CD4-positive, alpha-beta T cell treated with Interleukin-6 at 100 ng/mL for 8 hours (primary cell): ENCODE data around the gene TAL1.
"Not testable (repeated sequence)": the region's sequence is repeated elsewhere in the genome, so short reads cannot be mapped to it uniquely, and the experiment has no call there.

ENCODE experiments used
- DNase-seq: peaks from one replicate; pipeline ENCODE4 v3.0.0-alpha.2; 2020; ENCODE audit warnings: mixed read lengths, low spot score

TAL1 gene

DNA sequence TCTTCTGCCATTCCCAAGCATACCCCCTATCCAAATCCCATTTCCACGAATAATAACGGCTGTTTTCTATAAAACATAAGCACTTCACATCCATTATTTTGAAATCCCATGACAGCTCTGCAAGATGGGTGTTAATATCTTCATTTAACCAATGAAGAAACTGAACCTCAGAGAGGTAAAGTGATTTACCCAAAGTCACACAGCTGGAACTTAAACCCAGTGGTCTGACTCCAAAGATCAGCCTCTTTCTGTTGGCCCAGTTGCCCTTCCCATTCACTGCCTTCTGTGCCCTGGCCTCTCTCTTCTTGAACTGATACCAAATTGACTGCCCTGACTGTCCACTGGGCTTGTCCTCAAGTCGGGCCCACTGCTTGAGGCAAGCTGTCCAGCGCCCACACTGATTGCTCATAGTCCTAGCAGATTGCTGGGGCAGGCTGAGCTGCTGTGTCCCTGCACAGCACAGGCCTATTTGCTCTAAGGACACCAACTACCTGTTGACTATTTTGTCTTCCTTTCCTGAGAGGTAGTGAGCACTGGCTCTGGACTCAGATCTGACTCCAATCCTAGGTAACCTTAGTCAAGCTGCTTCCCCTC lies 19.3 kb downstream of the TAL1 start:
- DNase-seq: no peak

DNA sequence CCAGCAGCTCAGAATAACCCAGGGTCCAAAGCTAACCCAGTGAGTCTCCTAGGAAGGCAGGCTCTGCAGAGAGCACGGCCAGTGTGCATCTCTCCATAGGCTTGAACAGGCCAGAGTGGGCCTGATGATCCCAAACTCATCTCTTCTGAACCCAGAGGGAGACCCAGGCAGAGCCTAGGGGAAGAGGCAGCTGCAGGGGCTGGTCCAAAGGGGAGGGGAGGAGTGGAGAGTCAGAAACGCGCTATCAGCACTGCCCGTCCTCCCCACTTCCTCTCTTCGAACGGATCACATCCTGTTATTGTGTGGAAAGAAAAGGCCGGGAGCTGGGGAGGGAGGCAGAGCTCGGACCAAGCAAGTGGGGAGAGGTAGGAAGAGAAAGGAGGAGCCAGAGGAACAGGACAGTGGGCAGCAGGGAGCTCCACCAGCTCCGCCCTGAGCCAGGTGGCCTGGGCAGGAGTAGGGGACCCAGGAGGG lies 20.2 kb downstream of the TAL1 start:
- DNase-seq: no peak

- DNase-seq: no peak
Measured at GRCh38 chr1:47210666-47211065, 21.4 kb downstream of the TAL1 start.

DNA sequence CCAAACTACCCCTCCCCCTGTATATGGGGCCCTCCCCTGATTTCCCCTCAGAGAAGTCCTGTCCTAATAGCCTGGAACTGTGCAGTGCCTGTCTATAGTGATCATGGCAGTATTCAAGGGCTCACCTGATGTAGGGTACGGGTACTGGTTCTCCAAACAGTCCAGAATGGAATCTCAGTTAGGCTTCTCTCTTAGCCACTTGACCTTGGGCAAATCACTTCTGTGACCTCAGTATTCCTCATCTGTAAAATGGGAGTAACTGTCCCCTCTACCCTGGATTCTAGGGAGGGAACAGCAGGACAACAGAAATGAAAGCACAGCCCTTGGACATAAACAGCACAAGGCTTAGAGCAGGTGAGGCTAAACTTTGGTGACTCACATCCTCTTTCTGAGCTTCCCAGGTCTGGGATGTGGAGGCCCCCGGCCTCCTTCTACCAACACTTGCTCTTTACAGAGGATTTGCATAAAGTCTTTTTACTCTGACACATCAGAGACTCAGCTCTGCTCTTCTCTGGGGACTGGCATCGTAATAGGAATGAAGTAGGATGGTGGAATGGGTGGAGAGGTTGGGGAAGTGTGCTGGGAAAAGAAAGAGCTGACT lies 22.2 kb downstream of the TAL1 start:
- no peak for DNase-seq

DNA sequence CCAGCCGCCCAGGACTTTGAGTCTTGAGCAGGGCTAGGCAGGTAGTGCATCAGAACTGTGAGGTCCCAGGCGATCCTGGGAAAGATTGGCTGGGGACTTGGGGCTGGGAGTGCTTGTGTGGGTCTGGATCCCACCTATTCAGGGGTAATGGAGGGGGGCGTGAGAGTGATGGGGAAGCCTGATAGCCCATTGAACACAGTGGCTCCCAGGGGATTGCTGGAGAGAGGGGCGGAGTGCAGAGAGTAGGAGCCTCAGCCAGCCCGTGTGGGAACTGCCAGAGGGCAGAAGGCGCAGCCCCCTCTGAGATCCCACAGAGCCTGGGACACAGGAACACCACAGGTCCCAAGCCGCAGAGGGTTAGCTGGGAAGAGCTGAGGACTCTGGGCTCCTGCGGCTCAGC lies 22.9 kb downstream of the TAL1 start:
- DNase-seq: no peak

DNA sequence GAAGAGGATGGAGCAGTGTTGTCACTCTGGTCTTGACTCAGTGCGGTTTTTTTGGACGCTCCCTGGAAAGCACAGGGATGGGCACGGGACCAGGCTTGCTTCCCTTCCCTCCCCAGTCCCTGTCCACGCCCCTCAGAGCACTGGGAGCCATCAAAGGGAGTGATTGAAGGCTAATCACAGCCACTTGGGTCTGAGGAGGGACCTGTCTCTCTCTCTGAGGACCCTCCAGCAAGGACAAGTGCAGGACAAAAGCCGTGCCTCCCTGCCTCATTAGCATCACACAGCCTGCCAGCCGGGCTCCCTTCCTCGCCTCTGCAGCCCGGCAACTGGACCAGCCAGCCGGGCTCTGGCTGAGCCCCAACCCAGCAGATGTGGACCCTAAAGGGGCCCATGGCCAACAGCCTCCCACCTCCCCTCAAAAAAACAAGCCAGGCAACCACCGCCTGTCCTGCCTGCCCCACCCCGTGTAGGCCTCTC lies 23.6 kb downstream of the TAL1 start:
- no peak for DNase-seq

GRCh38 chr1:47207803-47208373 lies 24.1 kb downstream of the TAL1 start:
- DNase-seq: no peak

GRCh38 chr1:47205918-47206317 lies 26.1 kb downstream of the TAL1 start:
- no peak for DNase-seq

GRCh38 chr1:47203504-47203903 lies 28.5 kb downstream of the TAL1 start:
- DNase-seq: not testable (repeated sequence)

DNA sequence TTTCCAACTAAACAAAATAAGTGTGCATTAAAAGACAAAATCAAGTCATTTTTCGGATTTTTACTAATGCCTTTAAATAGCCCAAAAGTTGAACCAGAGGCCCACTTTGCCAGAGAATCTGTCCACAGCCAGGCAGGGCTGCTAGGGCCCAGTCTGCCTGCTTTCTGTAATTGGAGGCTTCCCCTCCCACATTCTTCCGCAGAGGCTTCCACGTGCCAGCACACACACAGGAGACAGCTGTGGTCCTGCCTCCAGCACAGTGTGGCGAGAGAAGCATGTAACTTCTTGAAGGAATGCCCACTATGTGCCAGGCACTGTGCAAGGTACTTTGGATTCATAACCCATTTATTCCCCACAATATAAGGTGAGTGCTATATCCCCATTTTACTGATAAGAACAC lies 30.8 kb downstream of the TAL1 start:
- DNase-seq: no peak

DNA sequence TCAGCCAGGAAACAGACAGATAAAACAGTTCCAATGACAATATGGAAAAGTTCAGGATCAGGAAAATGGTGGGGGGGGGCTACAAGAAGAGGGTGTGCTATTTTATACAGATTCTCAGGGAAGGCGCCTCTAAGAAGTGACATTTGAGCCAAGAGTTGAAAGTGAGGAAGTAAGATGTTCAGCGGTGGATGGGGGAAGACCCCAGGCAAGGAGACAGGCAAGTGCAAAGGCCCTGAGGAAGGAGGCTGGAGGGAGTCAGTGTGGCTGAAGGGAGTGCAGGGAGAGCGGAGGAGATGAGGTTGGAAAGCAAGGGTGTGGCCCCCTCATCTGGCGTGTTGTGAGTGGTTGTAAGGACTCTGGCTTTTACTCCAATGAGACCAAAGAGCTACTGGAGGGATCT lies 33.8 kb downstream of the TAL1 start:
- no peak for DNase-seq

- no peak for DNase-seq
Measured at GRCh38 chr1:47196622-47197021, 35.4 kb downstream of the TAL1 start.

GRCh38 chr1:47195981-47196380 lies 36.0 kb downstream of the TAL1 start:
- not testable (repeated sequence) for DNase-seq

- no peak for DNase-seq
Measured at GRCh38 chr1:47194311-47194710, 37.7 kb downstream of the TAL1 start.

- not testable (repeated sequence) for DNase-seq
Measured at GRCh38 chr1:47193496-47193895, 38.5 kb downstream of the TAL1 start.

DNA sequence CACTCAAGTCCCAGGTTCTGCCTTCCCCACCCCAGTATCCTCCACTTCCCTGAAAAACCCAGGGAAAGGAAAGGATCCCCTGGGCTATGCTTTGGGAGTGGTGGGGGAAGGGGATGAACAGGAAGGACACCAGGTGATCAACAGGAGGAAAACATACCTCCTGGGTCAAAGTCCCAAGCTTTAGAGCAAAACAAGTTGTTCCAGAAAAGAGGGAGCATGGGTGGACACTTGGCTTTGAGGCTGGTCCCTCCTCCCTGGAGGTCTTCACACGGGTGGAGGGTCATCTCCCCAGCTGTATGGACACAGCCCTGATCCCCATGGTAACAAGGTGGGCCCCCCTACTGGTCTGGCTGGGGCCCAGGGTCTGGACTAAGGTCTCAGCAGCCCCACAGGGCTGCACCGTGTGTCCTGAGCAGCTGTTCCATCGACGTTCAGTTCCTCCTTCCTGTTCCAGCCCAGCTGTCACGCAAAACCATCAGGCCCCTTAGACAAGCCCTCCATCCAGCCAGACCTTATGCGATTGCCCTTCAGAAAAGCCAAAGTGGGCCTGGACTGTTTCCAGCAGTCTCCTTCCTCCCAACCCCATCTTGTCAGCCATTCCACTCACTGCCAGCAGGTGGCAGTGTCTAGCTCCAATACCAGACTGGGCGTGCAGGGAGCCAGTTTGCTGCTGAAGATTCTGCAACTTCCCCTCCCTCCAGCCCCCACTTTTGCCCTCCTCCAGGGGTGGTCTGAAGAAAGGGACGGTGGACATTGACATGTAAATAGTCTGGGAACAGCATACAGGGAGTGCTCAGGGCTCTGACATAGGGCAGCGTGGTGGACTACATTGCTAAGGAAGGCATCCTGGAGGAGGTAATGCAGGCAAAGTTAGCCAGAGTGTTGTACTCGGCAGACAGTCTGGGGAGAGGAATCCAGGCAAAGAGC lies 39.3 kb downstream of the TAL1 start:
- peak; percentile 61 for DNase-seq

DNA sequence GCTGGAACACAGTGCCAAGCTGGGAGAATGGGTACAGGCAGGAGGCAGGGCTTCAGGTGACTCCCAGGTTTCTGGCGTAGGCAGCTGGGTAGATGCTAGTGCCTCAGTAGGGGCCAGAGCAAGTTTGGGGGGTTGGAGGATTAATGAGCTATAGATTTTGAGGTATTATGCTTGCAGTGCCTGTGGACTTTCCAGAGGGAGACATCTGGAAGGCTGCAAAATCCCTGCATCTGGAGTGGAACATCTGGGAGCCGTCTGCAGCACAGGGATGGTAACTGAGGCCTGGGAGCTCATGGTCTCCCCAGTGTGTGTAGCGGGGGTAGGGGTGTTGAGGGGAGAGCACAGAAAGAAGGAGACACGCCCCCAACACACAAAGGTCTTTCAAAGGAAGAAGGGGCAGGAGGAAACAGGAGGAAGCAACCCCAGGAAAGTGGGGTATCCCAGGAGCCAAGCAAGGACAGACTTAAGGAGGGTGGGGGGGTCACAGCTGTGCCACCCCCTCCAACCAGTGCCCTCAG lies 40.0 kb downstream of the TAL1 start:
- no peak for DNase-seq

DNA sequence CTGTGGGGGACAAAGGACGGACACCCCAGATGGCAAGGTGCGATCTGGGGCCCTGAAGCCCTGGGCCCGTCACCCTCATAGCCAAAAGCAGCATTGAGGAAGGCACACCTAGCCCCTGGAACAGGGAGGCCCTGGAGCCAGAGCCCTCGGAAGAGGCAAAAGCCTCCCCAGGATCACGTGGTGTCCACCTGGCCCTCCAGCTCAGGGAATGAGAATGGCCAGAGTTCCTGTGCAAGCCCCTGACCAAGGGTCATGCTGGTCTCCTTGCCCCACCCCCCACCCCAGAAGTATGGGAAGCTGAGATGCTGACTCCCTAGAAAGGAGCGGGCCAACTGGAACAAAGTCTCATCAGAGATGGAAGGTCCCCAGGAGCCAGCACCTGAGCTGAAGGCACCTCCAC lies 41.2 kb downstream of the TAL1 start:
- DNase-seq: no peak

DNA sequence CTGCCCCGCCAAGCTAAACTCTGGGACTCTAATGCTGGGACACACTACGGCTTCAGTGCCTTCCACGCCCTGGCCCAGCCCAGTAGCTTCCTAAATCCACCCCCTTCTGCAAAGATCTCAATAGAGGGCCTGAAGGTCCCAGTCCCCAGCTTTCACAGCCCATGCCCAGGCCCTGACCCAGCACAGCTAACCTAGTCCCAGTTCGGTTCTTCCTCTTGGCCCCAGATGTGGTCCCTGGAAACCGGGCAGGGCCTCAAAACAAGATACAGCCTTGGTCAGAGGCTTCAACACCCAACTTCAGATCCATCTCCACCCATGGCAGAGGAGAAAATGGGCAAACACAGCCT lies 41.5 kb downstream of the TAL1 start:
- DNase-seq: no peak

DNA sequence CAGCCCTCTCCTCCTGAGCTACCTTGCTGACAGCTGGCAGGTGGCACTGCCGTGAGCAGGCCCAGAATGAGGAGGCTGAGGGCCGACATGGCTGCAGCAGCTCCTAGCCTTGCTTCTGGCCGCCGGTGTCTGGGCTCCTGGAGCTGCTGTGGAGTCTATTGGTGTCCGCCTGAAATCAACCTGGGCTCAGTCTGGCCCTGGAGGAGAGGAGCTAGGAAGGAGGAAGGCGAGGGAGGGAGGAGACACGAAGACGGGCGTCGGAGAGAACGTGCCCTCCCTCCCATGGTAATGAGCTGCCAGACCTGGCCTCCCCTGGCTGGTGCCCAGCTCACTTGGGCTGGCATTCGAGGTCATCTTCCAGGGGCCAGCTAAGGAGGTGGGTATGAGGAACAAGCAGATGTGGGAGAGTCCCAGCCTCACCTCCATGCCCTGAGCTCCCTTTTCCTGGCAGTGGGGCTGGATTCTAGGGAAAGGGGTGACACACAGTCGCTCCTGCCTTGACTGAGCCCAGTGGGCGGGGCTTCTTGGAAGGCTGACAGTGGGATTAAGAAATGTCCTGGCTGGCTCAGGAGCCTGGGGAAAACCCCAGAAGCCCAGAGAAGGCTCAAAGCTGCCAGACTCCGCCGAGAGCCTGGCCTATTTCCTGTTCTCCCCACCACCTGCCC lies 42.0 kb downstream of the TAL1 start, which contains the start of gene PDZK1IP1:
Gene PDZK1IP1, minus strand, starts transcription at position 193 of the 665 bp plus-strand sequence. Its CDS starts 104 bp downstream, at position 89.
- DNase-seq: no peak
